Upper lobe of left lung (tissue), 6 donors: ENCODE data around the gene ANK3. TPM values are rescaled to one million over a fixed set of nuclear protein-coding genes. Genes with fewer than 3 reads are reported as not detected.
A peak's percentile ranks its signal among the peaks of the same experiment; 100 is the strongest.

ENCODE experiments used
- ATAC-seq, 2 donors: fragments of 200-7000 bp; cut with Tn5 transposase; one replicate each; pipeline ENCODE4 v1.9.1; 2022; ENCODE audit warnings: mild to moderate bottlenecking in 2 of 2, moderate library complexity in 2 of 2; ENCODE audit not compliant: low FRiP score in 2 of 2
- DNase-seq, 2 donors: peaks; one replicate each; pipeline ENCODE4 v3.0.0-alpha.2; 2019 to 2020
- H3K27ac ChIP-seq, 4 donors: fragments of 200-600 bp; sonication (generic); one replicate each; pipeline ENCODE4 v1.5.1; 2016 to 2019
- H3K27me3 ChIP-seq, 4 donors: fragments of 200-600 bp; sonication (generic); one replicate each; pipeline ENCODE4 v1.5.1; 2017 to 2019
- H3K36me3 ChIP-seq, 4 donors: fragments of 200-600 bp; sonication (generic); one replicate each; pipeline ENCODE4 v1.5.1; 2016 to 2019
- H3K4me1 ChIP-seq, 4 donors: fragments of 200-600 bp; sonication (generic); one replicate each; pipeline ENCODE4 v1.5.1; 2018 to 2019
- H3K4me3 ChIP-seq, 4 donors: fragments of 200-600 bp; sonication (generic); one replicate each; pipeline ENCODE4 v1.5.1; 2017 to 2019; ENCODE audit warnings: mild to moderate bottlenecking in 2 of 4, moderate library complexity in 1 of 4
- H3K9me3 ChIP-seq, 4 donors: fragments of 200-600 bp; sonication (generic); one replicate each; pipeline ENCODE4 v1.5.1; 2018 to 2019
- EP300 ChIP-seq, 4 donors: sonication (generic); formaldehyde crosslinking; IDR thresholded peaks; one replicate each; pipeline ENCODE4 v1.5.1; 2017; ENCODE audit warnings: antibody characterized with exemption in 4 of 4, control low read depth in 2 of 4
- POLR2A ChIP-seq, 4 donors: fragments of 450-650 bp; IDR thresholded peaks; one replicate each; pipeline ENCODE4 v1.5.1; 2016 to 2017; ENCODE audit warnings: antibody characterized with exemption in 4 of 4, mild to moderate bottlenecking in 2 of 4
- POLR2AphosphoS5 ChIP-seq, 2 donors: sonication (generic); formaldehyde crosslinking; IDR thresholded peaks; one replicate each; pipeline ENCODE4 v1.5.1; 2017; ENCODE audit warnings: antibody characterized with exemption in 2 of 2
- WGBS, 2 donors: methylation state at CpG; one replicate each; pipeline ENCODE4 v1.1.5; 2017 to 2018; 5-methylcytosine and 5-hydroxymethylcytosine counted together
- total RNA-seq, 6 donors: library from RNA; depleted of rRNA in 4 of 6; stranded (reverse); fragments of >200 nt in 4 of 6; gene quantifications; one replicate each; pipeline versions ENCODE4 v1.1.0 to v1.2.1, GENCODE V29; 2016 to 2021
- TF ChIP-seq, protein P1 (sequence below), 6 experiments: fragments of 450-650 bp in 4 of 6; fragments of 200-600 bp in 2 of 6; sonication (generic) in 2 of 6; IDR thresholded peaks; one replicate each; pipeline ENCODE4 v1.5.1; 2016 to 2019; ENCODE audit warnings: antibody characterized with exemption in 6 of 6
- donor health status: DM: no; HTN: no; CAD: no; lungs with moderate emphysema.
- donor health status: DM: no; HTN: yes; CAD: no; lungs with severe emphysema.

The ANK3 gene
- total RNA-seq, 6 donors from 2014 or later, result 43.9 to 193 (median 98.5) TPM

DNA sequence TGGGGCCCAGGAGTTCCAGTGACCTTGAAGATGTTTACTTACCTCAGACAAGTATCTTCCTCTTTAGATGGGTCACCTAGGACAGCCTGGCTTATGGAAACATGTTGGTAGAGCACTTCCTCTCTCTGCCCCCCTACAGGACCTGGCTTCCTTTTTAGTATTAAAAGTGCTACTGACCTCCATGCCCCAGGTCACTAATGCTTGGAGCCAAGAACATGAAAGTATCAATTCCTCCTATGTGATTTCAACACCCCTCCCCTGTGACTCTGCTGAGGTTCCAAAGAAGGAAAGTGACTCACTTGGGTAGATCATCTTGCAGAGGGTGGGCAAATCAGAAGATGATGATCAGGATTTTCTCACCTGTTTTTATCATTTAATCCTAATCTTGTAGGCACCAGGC lies 358.0 kb downstream of the ANK3 start:
- no peaks in the 10 kb centered on the region for H3K27me3 ChIP-seq
- no peaks in the 10 kb centered on the region for H3K9me3 ChIP-seq
- no peak overlapping the region for H3K27ac ChIP-seq
- H3K4me3 ChIP-seq, result no peak overlapping the region
- DNase-seq (no peak), ATAC-seq (peak; percentile 31 to 78)
- TF ChIP-seq POLR2A (IDR thresholded peaks at IDR 0.05) (no peak), EP300 (IDR thresholded peaks at IDR 0.05) (no peak), POLR2AphosphoS5 (IDR thresholded peaks at IDR 0.05) (peak in 1 of 2 donors; percentile 7)
- TF ChIP-seq, protein P1, sequence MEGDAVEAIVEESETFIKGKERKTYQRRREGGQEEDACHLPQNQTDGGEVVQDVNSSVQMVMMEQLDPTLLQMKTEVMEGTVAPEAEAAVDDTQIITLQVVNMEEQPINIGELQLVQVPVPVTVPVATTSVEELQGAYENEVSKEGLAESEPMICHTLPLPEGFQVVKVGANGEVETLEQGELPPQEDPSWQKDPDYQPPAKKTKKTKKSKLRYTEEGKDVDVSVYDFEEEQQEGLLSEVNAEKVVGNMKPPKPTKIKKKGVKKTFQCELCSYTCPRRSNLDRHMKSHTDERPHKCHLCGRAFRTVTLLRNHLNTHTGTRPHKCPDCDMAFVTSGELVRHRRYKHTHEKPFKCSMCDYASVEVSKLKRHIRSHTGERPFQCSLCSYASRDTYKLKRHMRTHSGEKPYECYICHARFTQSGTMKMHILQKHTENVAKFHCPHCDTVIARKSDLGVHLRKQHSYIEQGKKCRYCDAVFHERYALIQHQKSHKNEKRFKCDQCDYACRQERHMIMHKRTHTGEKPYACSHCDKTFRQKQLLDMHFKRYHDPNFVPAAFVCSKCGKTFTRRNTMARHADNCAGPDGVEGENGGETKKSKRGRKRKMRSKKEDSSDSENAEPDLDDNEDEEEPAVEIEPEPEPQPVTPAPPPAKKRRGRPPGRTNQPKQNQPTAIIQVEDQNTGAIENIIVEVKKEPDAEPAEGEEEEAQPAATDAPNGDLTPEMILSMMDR (IDR thresholded peaks at IDR 0.05), result no peak
- no peaks in the 10 kb centered on the region for H3K36me3 ChIP-seq
- peaks cover 10 to 15% (median 12%) of the 10 kb centered on the region in 4 donors for H3K4me1 ChIP-seq

DNA sequence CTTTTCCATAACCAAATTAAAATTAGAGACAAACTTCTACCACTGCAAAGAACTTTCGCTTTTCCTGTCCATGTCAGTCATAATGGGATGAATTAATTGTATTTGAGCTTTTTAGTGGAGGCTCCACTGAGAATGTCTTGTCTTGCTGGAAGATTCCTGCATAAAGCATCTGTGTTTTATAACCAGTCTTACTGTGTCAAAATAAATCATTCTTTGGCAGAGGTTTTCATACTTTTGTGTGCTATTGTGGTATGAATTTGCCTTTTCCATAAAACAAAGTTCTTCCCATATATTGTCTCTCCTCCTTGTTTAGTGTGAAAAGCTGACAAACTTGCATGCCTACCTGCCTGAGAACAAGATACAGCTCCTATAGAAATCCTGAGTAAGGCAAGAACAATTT lies 358.5 kb downstream of the ANK3 start:
- Histone ChIP-seq H3K27me3 (no peaks in the 10 kb centered on the region), H3K4me3 (no peak overlapping the region), H3K36me3 (no peaks in the 10 kb centered on the region), H3K4me1 (peaks cover 10 to 15% (median 12%) of the 10 kb centered on the region in 4 donors), H3K9me3 (no peaks in the 10 kb centered on the region), H3K27ac (no peak overlapping the region)
- ATAC-seq (no peak), DNase-seq (no peak)
- TF ChIP-seq EP300 (IDR thresholded peaks at IDR 0.05) (no peak), POLR2AphosphoS5 (IDR thresholded peaks at IDR 0.05) (no peak)
- TF ChIP-seq, protein P1 (IDR thresholded peaks at IDR 0.05), result no peak
- WGBS, 2 donors, result 83 to 93% methylated on average over 1 of the region's 1 CpG

DNA sequence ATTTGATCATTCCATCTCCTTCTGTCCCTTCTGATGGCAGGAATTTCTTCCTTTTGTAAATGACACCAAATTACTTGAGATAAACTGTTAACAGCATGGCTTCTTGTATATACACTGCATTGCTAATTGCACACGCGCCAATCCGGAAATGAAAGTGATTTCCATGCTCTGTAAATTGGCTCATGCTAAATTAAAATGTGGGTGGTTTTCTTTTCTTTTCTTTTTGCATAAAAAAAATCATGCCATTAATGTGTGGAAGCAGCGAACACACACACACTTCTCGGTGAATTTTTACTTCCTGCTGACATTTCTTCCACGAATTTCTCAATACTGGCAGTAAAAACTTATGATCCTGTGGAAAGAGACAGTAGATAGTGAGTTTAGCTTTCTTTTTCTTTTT lies 360.2 kb downstream of the ANK3 start:
- no peak for TF ChIP-seq POLR2AphosphoS5 (IDR thresholded peaks at IDR 0.05)
- no peak for TF ChIP-seq EP300 (IDR thresholded peaks at IDR 0.05)
- H3K27ac ChIP-seq, result no peak overlapping the region
- WGBS, 2 donors, result 62 to 69% methylated on average over 6 of the region's 6 CpGs
- no peaks in the 10 kb centered on the region for H3K27me3 ChIP-seq
- H3K36me3 ChIP-seq, result no peaks in the 10 kb centered on the region
- H3K9me3 ChIP-seq, result no peaks in the 10 kb centered on the region
- H3K4me1 ChIP-seq, result peaks cover 10 to 15% (median 12%) of the 10 kb centered on the region in 4 donors
- H3K4me3 ChIP-seq, result no peak overlapping the region
- DNase-seq (no peak), ATAC-seq (no peak)

DNA sequence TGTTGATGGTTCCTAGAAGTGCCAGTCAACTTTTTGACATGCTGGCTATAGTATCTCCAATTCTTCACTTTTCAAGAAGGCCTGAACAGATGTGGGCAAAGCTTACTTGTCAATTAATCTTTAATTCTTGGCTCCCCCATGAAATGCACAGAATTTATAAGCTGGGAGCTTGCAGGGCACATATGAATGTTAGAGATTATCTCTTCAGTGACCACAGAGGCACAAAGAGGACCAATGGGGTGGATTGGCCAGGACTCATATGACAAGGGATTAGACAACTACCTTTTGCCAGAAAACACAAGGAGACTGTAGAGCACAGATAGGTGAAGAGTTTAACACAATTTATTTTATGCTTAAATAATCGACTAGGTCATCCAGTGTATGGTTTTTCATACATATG lies 361.6 kb downstream of the ANK3 start:
- H3K9me3 ChIP-seq, result no peaks in the 10 kb centered on the region
- H3K4me1 ChIP-seq, result peaks cover 10 to 15% (median 12%) of the 10 kb centered on the region in 4 donors
- no peaks in the 10 kb centered on the region for H3K27me3 ChIP-seq
- H3K27ac ChIP-seq, result no peak overlapping the region
- no peak for DNase-seq
- TF ChIP-seq POLR2A (IDR thresholded peaks at IDR 0.05), result no peak
- no peak for TF ChIP-seq POLR2AphosphoS5 (IDR thresholded peaks at IDR 0.05)
- H3K36me3 ChIP-seq, result no peaks in the 10 kb centered on the region
- H3K4me3 ChIP-seq, result no peak overlapping the region
- WGBS, 2 donors, result 85 to 87% methylated on average over 1 of the region's 1 CpG
- ATAC-seq, result no peak

DNA sequence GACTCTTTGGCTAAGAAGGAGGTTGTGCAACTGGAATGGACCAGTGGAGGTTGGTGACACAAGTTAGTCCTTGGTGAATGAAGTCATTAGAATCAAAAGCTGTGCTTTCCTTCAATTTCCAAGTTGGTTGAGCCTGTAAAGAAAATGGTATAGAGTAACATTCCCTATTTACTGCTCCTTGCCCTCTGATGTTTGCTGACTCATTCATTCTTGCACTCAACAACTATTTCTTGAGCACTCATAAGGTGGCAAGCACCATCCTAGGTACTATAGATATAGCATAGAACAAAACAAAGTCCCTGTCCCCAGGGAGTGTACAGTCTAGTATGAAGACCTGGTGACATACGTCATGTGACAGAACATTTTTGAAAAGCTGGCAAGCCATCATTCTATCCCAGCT lies 364.4 kb downstream of the ANK3 start:
- TF ChIP-seq EP300 (IDR thresholded peaks at IDR 0.05) (no peak), POLR2A (IDR thresholded peaks at IDR 0.05) (no peak), POLR2AphosphoS5 (IDR thresholded peaks at IDR 0.05) (no peak)
- TF ChIP-seq, protein P1 (IDR thresholded peaks at IDR 0.05), result no peak
- ATAC-seq, result no peak

DNA sequence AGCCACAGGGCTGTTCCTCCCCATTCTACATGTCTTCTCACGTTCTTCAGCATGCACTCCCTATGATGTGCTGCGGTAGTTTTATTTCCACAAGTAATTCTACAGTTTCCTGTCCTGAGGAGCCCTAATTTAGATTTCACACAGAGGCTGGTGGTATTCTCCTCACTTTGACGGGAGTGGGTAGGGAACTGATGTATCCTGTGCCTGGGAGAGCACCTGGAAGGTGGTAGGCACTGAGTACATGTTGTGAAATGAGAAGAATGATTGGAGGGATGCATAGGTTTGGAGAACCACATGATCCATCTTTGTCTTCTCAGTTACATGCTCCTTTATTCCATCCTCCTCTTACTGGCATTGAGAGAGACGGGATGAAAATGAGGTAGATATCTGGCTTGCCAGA lies 365.2 kb downstream of the ANK3 start:
- Histone ChIP-seq H3K27ac (no peak overlapping the region), H3K27me3 (no peaks in the 10 kb centered on the region), H3K4me3 (no peak overlapping the region), H3K4me1 (no peaks in the 10 kb centered on the region), H3K9me3 (no peaks in the 10 kb centered on the region), H3K36me3 (no peaks in the 10 kb centered on the region)
- WGBS, 2 donors, result 88 to 94% methylated on average over 4 of the region's 4 CpGs
- no peak for DNase-seq
- no peak for ATAC-seq
- TF ChIP-seq POLR2A (IDR thresholded peaks at IDR 0.05), result no peak
- no peak for TF ChIP-seq EP300 (IDR thresholded peaks at IDR 0.05)
- TF ChIP-seq, protein P1 (IDR thresholded peaks at IDR 0.05), result no peak
- no peak for TF ChIP-seq POLR2AphosphoS5 (IDR thresholded peaks at IDR 0.05)

More for the DNA sequence above, 364.4 kb downstream of the ANK3 start:
- Histone ChIP-seq H3K4me1 (no peaks in the 10 kb centered on the region), H3K36me3 (no peaks in the 10 kb centered on the region), H3K4me3 (no peak overlapping the region), H3K9me3 (no peaks in the 10 kb centered on the region), H3K27me3 (no peaks in the 10 kb centered on the region), H3K27ac (no peak overlapping the region)
- 94 to 100% methylated on average over 1 of the region's 1 CpG for WGBS, 2 donors
- no peak for DNase-seq
